HG03457 (cell line): ENCODE results near the gene ELP5.

Source experiments
- ATAC-seq: cut with Tn5 transposase; IDR thresholded peaks from one replicate; pipeline ENCODE4 v1.9.1; 2021; ENCODE audit warnings: moderate number of reproducible peaks; ENCODE audit not compliant: unreplicated experiment

ELP5 gene

GRCh38 chr17:7251661-7252175 lies 297 bp upstream of the ELP5 start, which contains the start of gene CTDNEP1:
Gene CTDNEP1 (minus strand): TSS chr17:7251734. CDS start chr17:7251296, 438 bp downstream.
- ATAC-seq: peak; percentile 54

- no peak for ATAC-seq
Observed at GRCh38 chr17:7253082-7253481, 1.1 kb downstream of the ELP5 start.

GRCh38 chr17:7254511-7254910 lies 2.5 kb downstream of the ELP5 start:
- ATAC-seq: no peak

- ATAC-seq: no peak
Observed at GRCh38 chr17:7256766-7257456, 4.9 kb downstream of the ELP5 start.

GRCh38 chr17:7258731-7259554 lies 6.9 kb downstream of the ELP5 start:
- ATAC-seq: no peak

GRCh38 chr17:7259555-7259889 lies 7.5 kb downstream of the ELP5 start:
- no peak for ATAC-seq

GRCh38 chr17:7260151-7260550 lies 8.1 kb downstream of the ELP5 start:
- no peak for ATAC-seq

- no peak for ATAC-seq
Observed at GRCh38 chr17:7260651-7261378, 8.8 kb downstream of the ELP5 start.

GRCh38 chr17:7261379-7262191 lies 9.6 kb downstream of the ELP5 start:
- ATAC-seq: no peak

- ATAC-seq: no peak
Observed at GRCh38 chr17:7262192-7262934, 10.3 kb downstream of the ELP5 start, which contains the start of gene CLDN7. Gene CLDN7 (minus strand): TSS chr17:7262478. CDS start chr17:7262043, 435 bp downstream.

GRCh38 chr17:7262935-7263800 lies 11.2 kb downstream of the ELP5 start:
- ATAC-seq: no peak

- no peak for ATAC-seq
Observed at GRCh38 chr17:7263801-7264078, 11.7 kb downstream of the ELP5 start.

- ATAC-seq: no peak
Observed at GRCh38 chr17:7266784-7267183, 14.8 kb downstream of the ELP5 start.

GRCh38 chr17:7279448-7279847 lies 27.4 kb downstream of the ELP5 start:
- ATAC-seq: no peak

- peak; percentile 20 for ATAC-seq
Observed at GRCh38 chr17:7280519-7281073, 28.6 kb downstream of the ELP5 start.

GRCh38 chr17:7281074-7281952 lies 29.3 kb downstream of the ELP5 start, which contains the start of gene SLC2A4:
Gene SLC2A4 (plus strand): TSS chr17:7281718. CDS start chr17:7281935, 217 bp downstream.
- ATAC-seq: peak; percentile 43

GRCh38 chr17:7281953-7282751 lies 30.1 kb downstream of the ELP5 start:
- no peak for ATAC-seq
